ENCODE measurements around the gene TMEM72. TPM values are rescaled to one million over a fixed set of nuclear protein-coding genes. Genes with fewer than 3 reads are reported as not detected.
A peak's percentile ranks its signal among the peaks of the same experiment; 100 is the strongest.

TMEM72 gene
- total RNA-seq, 1 donor from 2014 or later = not detected

- ATAC-seq (no peak), DNase-seq (ENCODE audit: low spot score) (no peak)
- intact Hi-C loops (cut with DNase I) = no loop called here
Measured at GRCh38 chr10:44885710-44886109, 25.4 kb upstream of the TMEM72 start.

GRCh38 chr10:44886966-44887365 is 24.2 kb upstream of the TMEM72 start:
- intact Hi-C loops (cut with DNase I) = no loop called here
- no peak for ATAC-seq
- no peak for DNase-seq (ENCODE audit: low spot score)

DNA sequence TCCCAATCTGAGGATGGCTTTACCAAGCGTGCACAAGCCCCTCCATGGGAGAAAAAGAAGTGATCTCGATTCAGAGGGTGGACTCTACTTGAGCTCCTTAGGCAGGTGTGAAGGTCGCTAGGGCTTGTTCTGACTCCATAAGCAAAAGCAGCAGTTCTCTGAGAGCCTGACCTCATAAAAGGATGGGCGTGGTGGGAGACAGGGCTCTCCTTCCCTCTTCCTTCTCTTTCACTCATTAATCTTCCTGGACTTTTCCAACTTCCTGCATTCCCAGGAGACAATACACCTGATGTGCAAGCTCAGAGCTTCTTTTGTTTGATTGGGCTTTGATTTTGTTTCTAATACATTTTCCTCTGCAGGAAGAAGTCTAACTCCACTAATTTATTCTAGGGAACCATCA is 22.3 kb upstream of the TMEM72 start:
- intact Hi-C loops (cut with DNase I) = no loop called here

GRCh38 chr10:44889834-44890233 is 21.3 kb upstream of the TMEM72 start:
- ATAC-seq (no peak), DNase-seq (ENCODE audit: low spot score) (no peak)
- intact Hi-C loops (cut with DNase I) = no loop called here

More for the DNA sequence above, 22.3 kb upstream of the TMEM72 start:
- ATAC-seq = no peak
- DNase-seq (ENCODE audit: low spot score) = no peak

DNA sequence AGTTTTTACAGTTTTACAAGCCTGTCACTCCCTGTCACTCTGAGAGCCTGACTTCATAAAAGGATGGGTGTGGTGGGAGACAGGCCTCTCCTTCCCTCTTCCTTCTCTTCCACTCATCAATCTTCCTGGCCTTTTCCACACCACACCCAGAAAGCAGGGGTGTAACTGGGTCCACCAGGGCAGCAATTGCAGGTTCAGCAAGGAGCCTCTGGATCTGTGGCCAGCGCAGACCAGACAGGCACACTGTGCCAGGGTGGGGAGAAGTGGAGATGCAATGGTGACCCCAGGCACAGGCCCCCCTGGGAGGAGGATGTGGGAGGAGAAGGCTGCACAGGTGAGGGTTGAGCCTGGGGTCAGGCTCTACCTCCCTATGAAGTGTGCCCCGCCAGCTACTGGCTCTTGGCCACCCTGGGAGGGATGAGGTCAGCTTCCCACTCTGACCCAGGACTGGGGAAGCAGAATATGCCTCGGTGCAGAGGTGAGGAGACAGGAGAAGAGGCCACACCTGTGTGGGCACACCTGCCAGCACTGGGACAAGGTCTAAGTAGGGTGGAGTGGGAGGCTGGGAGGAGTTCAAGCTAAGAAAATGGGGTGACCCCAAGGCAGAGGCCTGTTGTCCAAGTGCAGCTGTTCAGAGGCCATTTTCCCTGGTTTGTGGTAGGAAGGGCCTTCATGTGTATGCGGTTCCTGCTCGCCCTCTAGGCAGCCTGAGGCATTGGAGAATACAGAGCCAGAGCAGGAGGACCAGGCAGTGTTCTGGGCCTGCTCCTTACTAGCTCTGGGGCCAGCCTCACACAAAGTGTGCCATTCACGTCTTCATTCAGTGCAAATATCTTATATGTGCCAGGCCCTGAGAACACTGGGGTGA is 20.2 kb upstream of the TMEM72 start:
- DNase-seq (ENCODE audit: low spot score) (no peak), ATAC-seq (no peak)
- intact Hi-C loops (cut with DNase I) = no loop called here

DNA sequence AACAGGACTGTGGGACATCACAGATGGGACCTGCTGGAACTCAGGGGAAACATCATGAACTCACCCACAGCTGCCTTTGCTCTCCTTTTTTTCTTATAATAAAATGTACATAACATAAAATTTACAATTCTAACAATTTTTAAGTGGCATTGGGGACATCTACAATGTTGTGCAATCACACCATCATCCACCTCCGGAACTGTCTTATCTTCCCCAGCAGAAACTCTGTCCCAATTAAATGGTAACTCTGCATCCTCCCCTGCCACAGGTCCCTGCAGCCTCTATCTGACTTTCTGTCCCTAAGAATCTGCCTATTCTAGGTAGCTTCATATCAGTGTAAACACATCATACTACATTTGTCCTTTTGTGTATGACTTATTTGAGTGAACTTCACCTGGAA is 19.4 kb upstream of the TMEM72 start:
- no peak for DNase-seq (ENCODE audit: low spot score)
- ATAC-seq = no peak
- intact Hi-C loops (cut with DNase I) = no loop called here

DNA sequence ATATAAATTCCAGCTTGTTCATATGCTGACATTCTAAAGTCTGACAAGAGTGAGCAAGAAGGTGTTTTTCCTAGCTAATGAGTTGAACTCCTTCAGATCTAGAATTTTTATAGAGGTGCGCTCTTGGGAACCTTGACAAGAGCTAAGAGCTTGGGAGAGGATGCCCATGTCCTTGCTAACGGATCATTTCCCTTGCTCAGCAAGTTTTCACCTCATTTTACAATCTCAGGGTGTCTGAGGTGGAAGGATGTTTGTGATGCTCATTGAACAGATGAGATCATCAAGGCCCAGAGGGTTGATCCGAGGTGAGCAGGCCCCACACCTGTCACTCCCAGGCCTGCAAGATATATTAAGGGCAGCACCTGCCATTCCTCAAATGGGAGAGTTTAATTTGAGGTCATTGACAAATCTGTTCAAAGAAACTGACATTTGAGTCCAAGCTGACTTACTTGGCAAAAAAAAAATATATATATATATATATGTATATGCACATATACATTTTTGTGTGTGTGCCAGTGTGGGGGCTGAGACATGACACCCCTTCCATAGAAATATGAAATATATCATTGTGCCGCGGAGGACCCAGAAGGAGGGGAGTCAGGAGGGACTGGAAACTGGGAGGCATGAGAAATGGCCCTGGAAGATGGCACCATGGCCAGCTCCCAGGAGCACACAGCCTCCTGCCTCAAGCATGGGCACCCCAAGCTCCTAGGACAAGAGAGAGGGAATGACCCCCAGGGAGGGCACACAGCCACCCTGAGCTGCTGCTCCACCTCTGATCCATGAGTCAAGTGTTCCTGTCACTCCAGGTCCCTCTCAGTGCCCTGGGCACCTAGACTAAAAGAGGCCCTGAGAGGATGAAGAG is 17.3 kb upstream of the TMEM72 start:
- intact Hi-C loops (cut with DNase I) = no loop called here
- DNase-seq (ENCODE audit: low spot score) (no peak), ATAC-seq (no peak)

DNA sequence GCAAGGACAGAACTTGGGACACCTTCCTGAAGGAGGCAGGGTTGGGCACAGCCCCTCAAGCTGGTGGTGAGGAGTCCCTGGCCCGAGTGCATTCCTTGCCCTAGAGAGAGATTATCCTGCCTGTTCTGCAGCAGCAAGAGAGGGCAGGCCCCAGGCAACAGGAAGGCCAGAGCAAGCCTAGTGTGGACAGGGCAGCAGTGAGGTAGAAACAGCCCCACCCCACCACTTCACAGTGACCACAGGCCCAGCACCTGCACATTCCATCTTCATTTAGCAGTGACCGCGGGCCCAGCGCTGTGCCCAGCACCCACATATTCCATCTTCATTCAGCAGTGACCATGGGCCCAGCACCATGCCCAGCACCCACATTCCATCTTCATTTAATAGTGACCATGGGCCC is 16.4 kb upstream of the TMEM72 start:
- ATAC-seq (no peak), DNase-seq (ENCODE audit: low spot score) (no peak)

GRCh38 chr10:44895280-44895679 is 15.9 kb upstream of the TMEM72 start:
- ATAC-seq (no peak), DNase-seq (ENCODE audit: low spot score) (no peak)
- intact Hi-C loops (cut with DNase I) = no loop called here

More for the DNA sequence above, 16.4 kb upstream of the TMEM72 start:
- intact Hi-C loops (cut with DNase I) = no loop called here

- DNase-seq (ENCODE audit: low spot score) (no peak), ATAC-seq (no peak)
- intact Hi-C loops (cut with DNase I) = no loop called here
Measured at GRCh38 chr10:44897049-44897448, 14.1 kb upstream of the TMEM72 start.

- intact Hi-C loops (cut with DNase I) = no loop called here
- DNase-seq (ENCODE audit: low spot score) (no peak), ATAC-seq (no peak)
Measured at GRCh38 chr10:44898665-44899064, 12.5 kb upstream of the TMEM72 start.

DNA sequence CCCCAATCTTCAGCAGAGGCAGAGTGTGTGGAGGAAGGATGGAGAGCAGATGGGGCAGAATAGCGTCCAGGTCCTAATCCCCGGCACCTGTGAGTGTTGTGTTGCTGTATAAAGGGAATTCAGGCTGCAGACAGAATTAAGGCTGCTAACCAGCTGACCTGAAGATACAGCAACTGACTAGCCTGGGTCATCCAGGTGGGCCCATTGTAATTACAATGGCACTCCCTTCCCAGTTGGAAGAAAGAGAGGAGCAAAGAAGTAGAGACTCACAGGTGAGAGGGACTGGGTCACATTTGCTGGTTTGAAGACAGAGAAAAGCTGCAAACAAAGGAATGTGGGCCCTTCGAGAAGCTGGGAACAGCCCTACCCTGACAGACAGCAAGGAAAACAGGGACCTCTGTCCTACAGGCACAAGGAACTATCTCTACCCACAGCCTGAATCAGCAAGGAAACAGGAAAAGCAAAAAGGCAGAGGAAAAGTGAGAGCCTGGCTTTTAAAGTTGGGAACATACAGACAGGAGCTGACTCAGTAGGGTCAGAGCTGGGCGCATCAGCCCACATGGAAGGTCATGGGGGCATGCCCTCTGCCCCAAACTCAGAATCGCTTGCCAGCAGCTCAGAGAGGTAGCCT is 11.6 kb upstream of the TMEM72 start:
- intact Hi-C loops (cut with DNase I) = no loop called here
- ATAC-seq (no peak), DNase-seq (ENCODE audit: low spot score) (no peak)

GRCh38 chr10:44902941-44903545 is 8.1 kb upstream of the TMEM72 start:
- intact Hi-C loops (cut with DNase I) = no loop called here
- DNase-seq (ENCODE audit: low spot score) (no peak), ATAC-seq (peak; percentile 80)

- ATAC-seq = no peak
- intact Hi-C loops (cut with DNase I) = no loop called here
- no peak for DNase-seq (ENCODE audit: low spot score)
Measured at GRCh38 chr10:44906486-44906885, 4.7 kb upstream of the TMEM72 start.

DNA sequence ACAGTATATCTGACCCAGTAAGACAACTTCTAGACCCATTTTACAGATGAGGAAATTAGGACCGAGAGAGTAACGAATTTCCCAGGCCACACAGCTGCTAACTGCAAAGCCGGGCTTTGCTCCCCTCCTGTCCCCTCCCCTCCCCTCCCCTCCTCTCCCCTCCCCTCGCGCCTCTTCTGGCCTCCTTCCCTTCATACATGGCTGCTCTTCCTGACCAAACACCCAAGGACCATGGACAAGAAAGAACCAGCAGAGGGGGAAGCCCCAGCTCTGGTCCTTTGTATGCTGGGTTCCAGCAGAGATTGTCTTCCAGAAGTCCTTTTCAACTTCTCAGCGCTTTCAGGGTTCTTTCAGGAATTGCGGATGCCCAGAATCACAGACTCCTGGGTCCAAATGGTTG is 3.6 kb upstream of the TMEM72 start:
- no peak for ATAC-seq
- intact Hi-C loops (cut with DNase I) = no loop called here
- DNase-seq (ENCODE audit: low spot score) = no peak

- ATAC-seq = peak; percentile 46
- no peak for DNase-seq (ENCODE audit: low spot score)
- intact Hi-C loops (cut with DNase I) = no loop called here
Measured at GRCh38 chr10:44908066-44908749, 2.9 kb upstream of the TMEM72 start.

DNA sequence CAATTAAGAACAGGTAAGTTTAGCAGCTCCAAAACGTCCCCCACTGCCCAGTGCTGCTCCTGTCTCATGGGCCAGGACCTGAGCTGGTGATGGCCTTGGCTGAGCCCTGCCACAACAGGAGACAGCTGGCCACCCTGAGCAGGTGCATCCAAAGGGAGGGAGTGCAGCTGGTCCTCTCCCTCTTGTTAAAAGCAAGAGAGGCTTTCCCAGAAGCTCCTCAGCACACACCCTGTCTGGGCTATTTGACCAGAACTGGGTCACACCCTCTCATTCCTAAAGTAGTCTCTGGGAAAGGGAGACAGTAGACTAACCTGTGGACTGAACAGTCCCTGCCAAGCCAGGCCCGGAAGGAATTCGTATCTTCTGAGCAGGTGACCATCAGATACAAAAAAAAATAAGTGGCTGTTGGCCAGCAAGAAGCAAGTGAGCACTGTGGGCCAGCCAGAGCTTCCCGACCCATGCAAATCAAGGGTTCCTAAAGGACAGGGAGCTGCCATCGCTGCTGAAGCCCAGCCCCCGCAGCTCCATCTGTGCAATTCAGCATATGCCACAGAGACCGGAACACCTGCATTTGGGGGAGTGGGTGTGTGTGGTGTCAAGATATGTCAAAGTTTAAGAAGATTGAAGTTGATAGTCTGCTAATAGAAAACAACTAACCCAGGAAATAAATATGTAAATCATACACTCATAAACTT is 2.1 kb upstream of the TMEM72 start:
- ATAC-seq (no peak), DNase-seq (ENCODE audit: low spot score) (no peak)
- intact Hi-C loops (cut with DNase I) = no loop called here

- intact Hi-C loops (cut with DNase I) = no loop called here
- DNase-seq (ENCODE audit: low spot score) (no peak), ATAC-seq (no peak)
Measured at GRCh38 chr10:44909910-44910309, 1.2 kb upstream of the TMEM72 start.
